HG03060 (cell line): ENCODE measurements around the gene EXOC3L4.
"Not testable (repeated sequence)": the region's sequence is repeated elsewhere in the genome, so short reads cannot be mapped to it uniquely, and the experiment has no call there.

Experiments
- ATAC-seq: cut with Tn5 transposase; IDR thresholded peaks from one replicate; pipeline ENCODE4 v1.9.1; 2021; ENCODE audit warnings: low read depth, moderate number of reproducible peaks; ENCODE audit not compliant: unreplicated experiment

EXOC3L4 gene

GRCh38 chr14:103094406-103095209, at the start of gene EXOC3L4:
TSS of gene EXOC3L4 (plus strand) at chr14:103094725. CDS start at chr14:103100220, 5,495 bp downstream.
- no peak for ATAC-seq

GRCh38 chr14:103045371-103045869, 49.1 kb upstream of the EXOC3L4 start:
- no peak for ATAC-seq

GRCh38 chr14:103047453-103047852, 47.1 kb upstream of the EXOC3L4 start:
- not testable (repeated sequence) for ATAC-seq

GRCh38 chr14:103050935-103051334, 43.6 kb upstream of the EXOC3L4 start:
- no peak for ATAC-seq

- no peak for ATAC-seq
Observed at GRCh38 chr14:103052407-103052806, 42.1 kb upstream of the EXOC3L4 start.

GRCh38 chr14:103055695-103056094, 38.8 kb upstream of the EXOC3L4 start:
- no peak for ATAC-seq

GRCh38 chr14:103056322-103057027, 38.0 kb upstream of the EXOC3L4 start:
- ATAC-seq = no peak

- no peak for ATAC-seq
Observed at GRCh38 chr14:103057028-103057371, 37.5 kb upstream of the EXOC3L4 start.

GRCh38 chr14:103057372-103058163, 37.0 kb upstream of the EXOC3L4 start, which contains the start of gene CDC42BPB:
TSS of gene CDC42BPB (minus strand) at chr14:103057549. CDS start at chr14:103057173, 376 bp downstream.
- ATAC-seq = no peak

- ATAC-seq = no peak
Observed at GRCh38 chr14:103058164-103059055, 36.1 kb upstream of the EXOC3L4 start.

GRCh38 chr14:103059556-103059955, 35.0 kb upstream of the EXOC3L4 start:
- ATAC-seq = no peak

GRCh38 chr14:103061482-103061976, 33.0 kb upstream of the EXOC3L4 start:
- ATAC-seq = no peak

GRCh38 chr14:103064436-103064835, 30.1 kb upstream of the EXOC3L4 start:
- no peak for ATAC-seq

GRCh38 chr14:103064978-103065377, 29.5 kb upstream of the EXOC3L4 start:
- no peak for ATAC-seq

GRCh38 chr14:103065861-103066260, 28.7 kb upstream of the EXOC3L4 start:
- ATAC-seq = no peak

GRCh38 chr14:103066399-103066798, 28.1 kb upstream of the EXOC3L4 start:
- ATAC-seq = no peak

GRCh38 chr14:103067231-103067954, 27.1 kb upstream of the EXOC3L4 start:
- ATAC-seq = no peak

- no peak for ATAC-seq
Observed at GRCh38 chr14:103068351-103069073, 26.0 kb upstream of the EXOC3L4 start.
